Renal cortical epithelial cell (primary cell): ENCODE measurements around the gene PEAK3. TPM values are rescaled to one million over a fixed set of nuclear protein-coding genes. Genes with fewer than 3 reads are reported as not detected.

Experiments
- DNase-seq: peaks from one replicate; pipeline ENCODE4 v3.0.0-alpha.2; 2011; ENCODE audit warnings: low read depth
- total RNA-seq: library from RNA; depleted of rRNA; stranded (reverse); fragments of >200 nt; gene quantifications from 2 replicates; pipeline ENCODE4 v1.2.3, GENCODE V29; 2014

Gene PEAK3
- total RNA-seq, 1 donor from 2014 or later: 0.05 TPM

DNA sequence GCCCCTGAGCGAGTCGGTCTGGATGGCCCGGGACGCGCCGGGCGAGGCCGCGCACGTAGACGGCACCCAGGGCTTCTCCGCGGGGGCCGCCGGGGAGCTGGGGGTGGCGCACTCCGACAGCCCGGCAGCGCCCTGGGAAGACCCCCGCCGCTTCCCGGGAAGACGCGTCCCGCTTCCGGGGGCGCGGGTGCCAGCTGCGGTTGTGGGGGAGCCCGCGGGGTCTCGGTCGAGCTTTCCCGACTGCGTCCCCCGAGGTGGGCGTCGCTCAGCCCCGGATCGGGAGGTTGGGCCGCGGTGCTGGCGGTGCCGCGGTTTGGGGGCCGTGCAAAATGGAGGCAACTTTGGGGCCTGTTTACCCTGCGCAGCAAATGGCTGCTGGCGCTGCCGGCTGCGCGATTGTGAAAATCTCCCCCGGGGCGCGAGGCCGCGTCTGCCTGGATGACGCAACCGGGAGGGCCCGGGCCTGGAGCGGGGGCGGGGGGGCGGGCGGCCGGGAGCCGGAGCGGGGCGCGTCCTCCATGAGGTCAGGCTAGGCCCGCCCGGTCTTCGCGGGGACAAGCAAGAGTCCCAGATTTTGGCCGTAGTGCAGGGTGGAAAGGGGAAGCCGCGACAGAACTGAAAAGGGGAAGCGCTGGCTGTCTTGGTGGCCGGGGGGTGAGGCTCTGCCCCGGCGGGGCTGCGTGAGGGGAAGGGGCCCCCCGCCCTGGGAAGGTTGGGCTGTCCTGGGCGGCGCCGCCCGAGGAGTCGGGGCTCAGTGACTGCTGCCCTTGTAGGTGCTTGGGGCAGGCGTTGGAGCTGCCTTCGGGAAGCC is 11.3 kb downstream of the PEAK3 start:
- DNase-seq: peak; percentile 33

DNA sequence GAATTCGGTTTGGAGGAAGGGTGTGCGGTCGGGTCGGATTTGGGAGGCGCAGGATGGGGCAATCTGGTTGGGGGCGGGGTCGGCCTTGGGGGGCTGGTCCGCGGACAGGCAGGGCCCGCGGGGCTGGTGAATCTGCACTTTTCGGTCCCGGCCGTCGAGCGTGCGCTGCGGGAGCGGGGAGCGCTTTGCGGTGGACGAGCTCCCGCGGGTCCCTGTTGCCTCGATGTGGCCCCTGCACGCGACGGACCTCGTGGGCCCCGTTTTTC is 11.9 kb downstream of the PEAK3 start:
- DNase-seq: no peak

DNA sequence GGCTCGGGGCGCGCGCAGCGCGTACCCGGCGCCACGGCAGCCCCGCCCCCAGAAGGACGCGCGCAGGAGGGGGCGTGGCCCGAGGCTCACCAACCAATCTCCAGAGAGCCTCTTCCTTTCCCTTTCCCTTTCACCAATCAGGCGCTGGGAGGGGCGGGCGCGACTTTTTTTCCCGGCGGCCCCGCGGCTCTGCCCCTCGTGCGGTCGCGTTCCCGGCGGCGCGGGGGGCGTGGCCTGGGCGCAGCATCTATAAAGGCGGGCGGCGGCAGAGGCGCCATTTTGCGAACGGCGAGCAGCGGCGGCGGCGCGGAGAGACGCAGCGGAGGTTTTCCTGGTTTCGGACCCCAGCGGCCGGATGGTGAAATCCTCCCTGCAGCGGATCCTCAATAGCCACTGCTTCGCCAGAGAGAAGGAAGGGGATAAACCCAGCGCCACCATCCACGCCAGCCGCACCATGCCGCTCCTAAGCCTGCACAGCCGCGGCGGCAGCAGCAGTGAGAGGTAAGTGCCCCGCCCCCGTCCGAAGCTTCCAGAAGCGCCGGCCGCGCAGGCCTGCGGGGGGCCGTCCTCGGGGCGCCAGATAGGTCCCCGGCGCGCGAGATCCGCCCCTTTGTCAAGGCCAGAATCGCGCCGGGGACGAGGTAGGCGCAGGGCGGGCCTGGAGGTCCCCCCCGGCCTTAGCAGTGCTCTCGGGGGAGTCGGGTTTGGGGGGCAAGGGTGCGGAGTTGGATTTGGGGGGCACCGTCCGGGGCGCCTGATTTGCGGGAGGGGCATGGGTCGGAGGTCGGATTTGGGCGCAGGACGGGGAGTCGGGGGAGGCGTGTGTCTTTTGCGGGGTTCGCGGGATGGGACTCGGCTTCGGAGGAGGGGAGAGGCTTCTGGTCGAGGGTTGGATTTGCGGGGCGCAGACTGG is 12.5 kb downstream of the PEAK3 start:
- peak; percentile 79 for DNase-seq

DNA sequence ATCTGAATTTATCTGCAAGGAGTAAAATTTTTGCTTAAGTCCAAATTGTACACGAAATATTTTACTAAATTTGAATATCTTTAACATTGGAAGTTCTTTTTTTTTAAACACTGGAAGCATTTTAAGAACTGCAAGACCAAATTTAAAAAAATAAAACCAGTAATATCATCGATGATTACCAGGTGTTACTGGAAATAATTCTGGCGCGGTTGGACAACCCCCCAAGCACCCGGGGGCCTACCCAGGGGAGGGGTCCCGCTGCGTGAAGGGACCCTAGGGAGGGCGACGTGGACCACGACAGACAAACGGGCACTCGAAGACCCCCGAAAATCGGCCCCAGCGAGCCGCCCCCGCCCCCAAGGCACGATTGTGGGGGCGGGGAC is 13.1 kb downstream of the PEAK3 start:
- no peak for DNase-seq

DNA sequence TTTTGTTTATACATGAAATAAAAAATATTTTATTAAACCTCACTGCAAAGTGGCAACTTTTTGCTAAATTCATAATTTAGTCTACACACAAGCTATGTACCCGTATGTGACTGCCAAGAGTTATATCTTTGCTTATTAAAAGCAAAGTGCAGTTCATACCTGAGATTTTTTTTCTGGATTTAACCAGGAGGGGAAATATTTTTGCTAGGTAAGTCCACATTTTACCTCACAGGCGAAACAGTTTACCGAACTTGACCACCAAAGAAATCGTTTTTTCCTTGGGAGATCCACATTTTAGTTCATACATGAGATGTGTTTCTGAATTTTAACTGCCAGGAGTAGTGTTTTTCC is 13.5 kb downstream of the PEAK3 start:
- DNase-seq: no peak

DNA sequence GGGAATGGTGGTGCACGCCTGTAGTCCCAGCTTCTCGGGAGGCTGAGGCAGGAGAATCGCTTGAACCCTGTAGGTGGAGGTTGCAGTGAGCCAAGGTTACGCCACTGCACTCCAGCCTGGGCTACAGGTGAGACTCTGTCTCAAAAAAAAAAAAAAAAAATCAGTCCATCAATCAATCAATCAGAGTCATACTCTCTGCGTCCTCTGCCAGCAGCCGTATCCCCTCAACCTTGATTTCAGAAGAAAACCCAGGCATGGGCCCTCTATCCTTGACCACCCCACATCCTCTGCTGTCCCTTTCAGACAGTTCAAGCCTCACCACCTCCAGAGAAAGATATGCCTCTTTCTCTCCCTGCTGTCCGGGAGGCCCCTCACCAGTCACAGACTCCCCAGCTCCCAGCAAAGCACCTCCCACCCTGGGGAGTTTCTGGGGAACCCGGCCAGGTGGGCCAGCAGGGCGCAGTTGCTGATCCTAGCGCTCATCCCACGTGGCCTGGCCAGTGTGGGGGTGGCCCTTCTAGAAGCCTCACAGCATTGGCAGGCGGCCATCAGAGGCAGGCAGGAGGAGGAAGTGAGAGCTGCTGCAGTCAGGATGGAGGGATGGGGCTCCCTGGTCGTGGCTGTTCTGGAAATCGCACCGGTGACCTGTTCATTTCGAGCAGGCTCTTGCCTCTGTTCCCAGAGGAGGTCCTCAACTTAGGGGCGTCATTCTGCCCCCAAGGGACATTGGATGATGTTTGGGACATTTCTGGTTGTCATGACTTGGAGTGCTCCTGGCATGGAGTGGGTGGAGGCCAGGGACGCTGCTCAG is 15.6 kb downstream of the PEAK3 start:
- DNase-seq: peak; percentile 38

DNA sequence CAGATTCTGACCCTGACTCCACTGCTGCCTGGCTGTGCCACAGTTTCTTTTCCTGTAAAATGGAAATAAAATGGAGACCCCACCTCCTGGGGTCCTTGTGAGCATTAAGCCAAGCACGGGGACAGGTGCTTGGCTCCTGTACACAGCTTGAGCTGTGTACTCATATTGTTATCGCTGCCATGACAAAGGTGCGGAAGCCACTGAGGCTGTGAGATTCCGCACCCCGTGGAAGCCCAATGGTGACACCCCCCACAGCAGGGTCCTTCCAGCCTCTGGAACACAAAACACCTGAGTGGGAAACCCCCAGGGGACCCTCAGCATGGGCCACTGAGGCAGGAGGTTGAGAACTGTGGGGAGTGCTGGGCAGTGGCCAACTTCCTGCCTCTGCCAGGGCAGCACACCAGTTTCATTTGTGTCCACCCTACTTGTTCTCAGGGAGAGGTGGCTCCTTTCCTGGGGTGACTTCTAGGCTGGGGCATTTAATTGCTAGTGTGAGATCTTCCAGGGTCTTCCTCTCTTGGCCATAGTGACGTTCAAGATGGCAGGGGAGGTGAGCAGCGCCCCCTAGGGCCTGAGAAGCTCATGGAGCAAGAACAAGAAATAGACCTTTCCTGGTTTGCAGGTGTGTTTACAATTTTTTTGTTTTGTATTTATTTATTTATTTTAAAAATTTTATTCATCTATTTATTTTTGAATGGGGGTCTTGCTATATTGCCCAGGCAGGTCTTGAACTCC is 20.4 kb downstream of the PEAK3 start:
- no peak for DNase-seq

DNA sequence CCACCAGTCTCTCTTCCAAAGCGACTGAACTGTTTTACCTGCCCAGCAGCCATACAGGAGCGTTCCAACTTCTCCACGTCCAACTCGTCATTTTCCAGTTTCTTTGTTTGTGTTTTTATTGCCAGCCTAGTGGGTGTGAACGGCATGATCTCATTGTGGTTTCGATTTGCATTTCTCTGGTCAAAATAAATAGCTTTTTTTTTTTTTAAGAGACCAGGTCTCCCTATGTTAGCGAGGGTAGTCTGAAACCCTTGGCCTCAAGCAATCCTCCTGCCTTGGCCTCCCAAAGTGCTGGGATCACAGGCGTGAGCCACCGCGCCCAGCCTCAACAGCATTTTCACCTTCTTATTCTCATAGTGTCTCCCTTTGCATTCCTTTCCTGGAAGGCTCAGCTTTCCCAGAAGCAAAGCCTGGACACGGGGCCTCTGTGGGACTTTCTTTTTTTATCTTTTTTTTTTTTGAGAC is 21.6 kb downstream of the PEAK3 start:
- DNase-seq: peak; percentile 55

DNA sequence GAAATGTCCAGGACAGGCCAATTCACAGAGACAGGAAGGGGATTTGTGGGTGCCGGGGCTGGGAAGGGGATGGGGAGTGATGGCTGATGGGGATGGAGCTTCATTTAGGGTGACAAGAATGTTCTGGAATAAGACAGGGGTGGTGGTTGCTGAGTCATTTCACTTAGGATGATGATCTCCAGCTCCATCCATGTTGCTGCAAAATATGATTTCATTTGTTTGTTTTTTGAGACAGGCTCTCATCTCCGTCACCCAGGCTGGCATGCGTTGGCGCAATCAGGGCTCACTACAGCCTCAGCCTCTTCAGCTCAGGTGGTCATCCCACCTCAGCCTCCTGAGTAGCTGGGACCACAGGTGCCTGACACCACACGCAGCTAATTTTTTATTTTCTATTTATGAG is 22.6 kb downstream of the PEAK3 start:
- no peak for DNase-seq

DNA sequence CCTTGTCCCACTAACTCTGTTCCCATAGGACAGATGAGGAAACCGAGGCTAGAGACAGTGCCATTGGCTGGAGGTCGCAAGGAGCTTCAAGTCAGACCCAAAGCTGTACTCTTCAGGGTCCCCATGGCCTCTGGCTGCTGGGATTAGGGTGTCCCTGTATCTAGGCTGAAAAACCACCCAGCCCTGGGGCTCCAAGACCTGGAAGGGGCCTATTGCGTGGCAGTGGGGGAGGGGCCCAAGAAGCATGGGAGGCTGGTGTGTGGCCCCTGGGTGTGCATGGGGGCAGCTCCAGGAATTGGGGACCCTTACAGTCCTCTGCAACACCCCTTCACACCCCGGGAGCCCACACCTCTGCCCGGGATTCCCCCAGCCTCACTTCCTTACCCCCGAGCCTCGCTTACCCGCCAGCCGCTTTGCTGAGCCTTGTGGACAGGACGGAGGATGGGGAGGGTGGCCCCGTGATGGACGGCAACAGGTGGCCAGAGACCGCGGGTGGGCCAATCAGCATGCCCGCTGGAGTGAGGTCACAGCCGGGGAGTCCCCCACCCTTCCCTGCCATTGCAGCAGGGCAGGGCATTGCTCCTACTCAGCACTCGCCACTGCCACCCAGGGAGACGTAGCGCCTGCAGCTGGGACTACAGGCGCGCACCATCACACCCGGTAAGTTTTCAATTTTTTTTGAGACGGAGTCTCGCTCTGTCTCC is 25.8 kb downstream of the PEAK3 start, which contains the start of gene JSRP1:
JSRP1 (minus strand) TSS at position 436 of the 704 bp plus-strand sequence. CDS start 1,103 bp downstream, outside the sequence.
- no peak for DNase-seq

DNA sequence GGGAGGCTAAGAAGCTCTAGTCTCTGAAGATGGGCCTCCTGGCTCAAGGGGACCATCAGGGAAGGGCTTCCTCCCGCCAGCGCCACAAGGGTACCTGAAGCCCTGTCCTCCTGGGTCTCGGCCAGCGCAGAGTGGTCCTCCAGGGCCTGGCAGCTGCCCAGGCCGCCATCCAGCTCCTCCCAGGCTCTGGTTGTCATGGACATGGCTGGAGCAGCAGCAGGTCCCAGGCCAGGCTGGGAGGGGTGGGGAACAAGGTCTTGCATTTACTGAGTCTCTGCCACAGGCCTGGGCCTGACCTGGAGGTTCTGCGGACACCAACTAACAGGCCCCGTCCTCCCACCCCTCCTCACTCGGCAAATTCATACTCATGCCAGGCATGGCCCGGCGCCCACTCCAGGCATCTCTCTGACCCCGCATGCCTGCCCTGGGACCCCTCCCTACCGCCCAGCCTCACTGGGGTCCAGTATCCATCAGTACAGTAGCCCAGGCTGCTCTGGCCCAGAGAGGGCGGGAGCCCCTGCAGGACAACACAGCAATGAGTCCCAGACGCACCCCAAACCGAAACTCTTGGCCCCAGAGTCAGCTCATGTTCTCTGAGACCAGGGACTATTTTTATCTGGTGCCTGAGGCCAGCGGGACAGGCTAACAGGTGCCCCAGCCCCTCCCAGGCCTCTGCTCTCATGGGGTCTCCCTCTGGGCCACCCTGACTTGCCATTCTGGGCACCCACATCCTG is 26.7 kb downstream of the PEAK3 start:
- no peak for DNase-seq

DNA sequence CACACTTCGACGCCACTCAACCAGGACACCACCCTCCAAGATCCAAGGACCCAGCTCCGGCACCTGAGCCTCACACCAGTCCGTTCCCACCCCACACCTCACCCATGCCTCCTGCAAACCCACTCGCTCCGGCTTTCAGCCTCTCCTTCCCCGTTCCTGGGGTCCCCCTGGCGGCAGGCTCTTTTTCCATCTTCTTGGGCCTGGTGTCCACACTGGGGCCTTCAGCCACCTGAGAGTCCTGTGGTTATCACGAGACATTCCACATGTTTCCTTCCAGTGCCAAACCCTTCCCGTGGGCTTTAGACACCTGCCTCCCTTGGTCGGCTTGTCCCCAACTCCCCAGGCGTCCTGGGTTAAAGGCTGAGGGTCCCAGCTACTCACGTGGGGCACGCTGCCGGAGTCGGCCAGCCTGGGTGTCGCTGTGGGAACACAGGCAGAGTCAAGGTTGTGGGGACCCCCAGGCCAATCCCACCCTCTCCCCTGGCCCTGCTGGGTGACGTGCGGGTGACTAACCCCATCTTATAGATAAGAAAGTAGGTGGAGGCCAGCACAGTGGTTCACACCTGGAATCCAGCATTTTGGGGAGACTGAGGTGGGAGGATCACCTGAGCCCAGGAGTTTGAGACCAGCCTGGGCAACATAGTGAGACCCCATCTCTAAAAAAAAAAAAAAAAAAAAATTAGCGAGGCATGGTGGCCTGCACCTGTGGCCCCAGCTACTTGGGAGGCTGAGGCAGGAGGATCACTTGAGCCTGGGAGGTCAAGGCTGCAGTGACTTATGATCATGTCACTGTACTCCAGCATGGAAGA is 27.7 kb downstream of the PEAK3 start:
- no peak for DNase-seq

DNA sequence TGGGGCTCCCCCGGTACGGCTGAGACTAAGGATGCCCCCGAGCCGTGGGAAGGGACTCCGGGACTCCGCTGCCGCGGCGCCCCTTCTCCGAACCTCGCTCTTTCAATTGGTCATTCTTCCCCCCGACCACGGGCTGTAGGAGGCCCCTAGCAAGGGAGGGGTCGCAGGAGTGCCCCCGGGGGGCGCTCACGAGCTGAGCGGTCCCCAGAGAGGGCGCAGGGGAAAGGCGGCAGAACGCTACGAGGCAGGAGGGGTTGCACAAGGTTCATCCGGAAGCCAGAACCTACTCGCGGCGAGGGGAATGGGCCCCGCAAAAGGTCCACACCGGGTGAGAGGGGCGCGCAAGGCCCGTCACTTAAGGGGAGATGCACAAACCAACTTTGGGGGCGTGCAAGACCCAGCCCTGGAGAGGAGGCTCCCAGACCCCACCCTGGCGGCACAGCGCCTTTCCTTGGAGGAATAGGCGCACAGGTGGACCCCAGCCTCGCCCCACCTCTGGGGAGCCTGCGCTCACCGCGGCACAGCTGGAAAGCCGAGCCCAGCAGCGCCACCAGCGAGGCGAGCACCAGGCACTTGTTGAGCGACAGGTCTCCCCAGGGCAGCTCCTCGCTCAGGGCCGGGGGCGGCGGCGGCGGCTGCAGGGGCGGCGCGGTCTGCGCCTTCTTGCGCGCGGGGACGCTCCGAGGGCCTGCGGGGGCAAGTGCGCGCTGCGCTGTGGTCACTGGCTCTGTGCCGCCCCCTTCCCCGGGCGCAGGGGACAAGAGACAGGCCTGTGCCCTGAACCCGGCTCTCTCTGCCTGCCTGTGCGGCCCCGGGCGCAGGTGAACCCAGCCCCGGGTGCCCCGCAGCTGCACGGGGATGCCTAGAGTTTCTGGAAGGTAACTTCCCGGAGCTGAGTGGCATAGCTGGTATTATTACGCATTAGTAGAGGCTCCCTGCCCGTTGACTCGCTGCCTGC is 28.6 kb downstream of the PEAK3 start:
- DNase-seq: no peak

DNA sequence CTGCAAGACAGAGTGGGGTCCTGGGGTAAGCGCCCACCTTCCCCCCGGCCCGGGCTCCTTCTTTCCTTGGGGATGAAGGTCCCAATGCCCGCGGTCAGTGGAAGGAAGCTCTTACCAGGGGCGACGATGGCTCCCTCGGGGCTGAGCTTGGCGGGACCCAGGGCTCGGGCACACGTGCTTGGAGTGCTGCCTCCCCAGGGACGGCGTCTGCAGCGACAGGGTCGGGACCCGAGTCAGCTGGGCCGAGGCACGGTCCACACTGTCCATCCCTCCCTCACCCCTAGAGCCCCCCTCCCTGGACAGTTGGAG is 29.2 kb downstream of the PEAK3 start:
- no peak for DNase-seq

DNA sequence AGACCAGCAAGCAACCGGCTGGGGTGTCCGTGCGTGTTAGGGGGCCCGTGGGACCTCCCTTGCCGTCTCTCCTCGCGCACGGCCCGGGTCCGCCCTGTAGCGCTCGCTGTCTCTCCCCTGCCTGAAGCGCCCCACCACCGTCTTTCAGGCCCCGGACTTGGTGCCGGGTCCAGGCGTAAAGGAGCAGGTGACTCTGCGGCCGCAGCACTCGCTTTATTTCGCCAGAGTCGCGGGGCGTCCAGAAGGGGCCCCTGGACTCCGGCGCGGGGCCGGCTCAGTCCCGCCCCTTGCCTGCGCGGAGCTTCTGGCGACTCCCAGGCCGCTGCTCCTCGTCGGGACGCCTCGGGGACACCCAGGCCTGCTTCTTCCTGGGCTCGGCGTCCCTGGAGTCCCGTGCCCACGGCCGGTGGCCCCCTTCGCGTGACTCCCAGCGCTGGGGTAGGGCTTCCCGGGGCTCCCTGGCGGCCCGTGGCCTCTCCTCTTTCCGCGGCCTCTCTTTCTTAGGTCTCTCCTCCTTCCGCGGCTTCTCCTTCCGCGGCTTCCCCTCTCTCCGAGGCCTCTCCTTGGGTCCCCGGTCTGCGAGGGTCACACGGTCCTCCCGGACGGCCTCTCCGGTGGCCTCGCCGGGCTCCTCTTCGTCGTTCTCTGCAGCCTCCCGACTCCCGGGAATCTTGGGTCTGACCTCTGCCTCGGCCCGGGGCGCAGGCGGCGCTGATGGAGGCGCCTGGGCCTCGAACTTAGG is 29.7 kb downstream of the PEAK3 start:
- DNase-seq: no peak

DNA sequence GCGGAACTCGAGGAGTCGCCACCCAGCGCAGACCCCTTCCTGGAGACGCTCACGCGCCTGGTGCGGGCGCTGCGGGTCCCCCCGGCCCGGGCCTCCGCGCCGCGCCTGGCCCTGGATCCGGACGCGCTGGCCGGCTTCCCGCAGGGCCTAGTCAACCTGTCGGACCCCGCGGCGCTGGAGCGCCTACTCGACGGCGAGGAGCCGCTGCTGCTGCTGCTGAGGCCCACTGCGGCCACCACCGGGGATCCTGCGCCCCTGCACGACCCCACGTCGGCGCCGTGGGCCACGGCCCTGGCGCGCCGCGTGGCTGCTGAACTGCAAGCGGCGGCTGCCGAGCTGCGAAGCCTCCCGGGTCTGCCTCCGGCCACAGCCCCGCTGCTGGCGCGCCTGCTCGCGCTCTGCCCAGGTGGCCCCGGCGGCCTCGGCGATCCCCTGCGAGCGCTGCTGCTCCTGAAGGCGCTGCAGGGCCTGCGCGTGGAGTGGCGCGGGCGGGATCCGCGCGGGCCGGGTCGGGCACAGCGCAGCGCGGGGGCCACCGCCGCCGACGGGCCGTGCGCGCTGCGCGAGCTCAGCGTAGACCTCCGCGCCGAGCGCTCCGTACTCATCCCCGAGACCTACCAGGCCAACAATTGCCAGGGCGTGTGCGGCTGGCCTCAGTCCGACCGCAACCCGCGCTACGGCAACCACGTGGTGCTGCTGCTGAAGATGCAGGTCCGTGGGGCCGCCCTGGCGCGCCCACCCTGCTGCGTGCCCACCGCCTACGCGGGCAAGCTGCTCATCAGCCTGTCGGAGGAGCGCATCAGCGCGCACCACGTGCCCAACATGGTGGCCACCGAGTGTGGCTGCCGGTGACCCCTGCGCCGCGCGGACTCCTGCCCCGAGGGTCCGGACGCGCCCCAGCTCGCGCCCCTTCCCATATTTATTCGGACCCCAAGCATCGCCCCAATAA is 30.6 kb downstream of the PEAK3 start:
- no peak for DNase-seq

DNA sequence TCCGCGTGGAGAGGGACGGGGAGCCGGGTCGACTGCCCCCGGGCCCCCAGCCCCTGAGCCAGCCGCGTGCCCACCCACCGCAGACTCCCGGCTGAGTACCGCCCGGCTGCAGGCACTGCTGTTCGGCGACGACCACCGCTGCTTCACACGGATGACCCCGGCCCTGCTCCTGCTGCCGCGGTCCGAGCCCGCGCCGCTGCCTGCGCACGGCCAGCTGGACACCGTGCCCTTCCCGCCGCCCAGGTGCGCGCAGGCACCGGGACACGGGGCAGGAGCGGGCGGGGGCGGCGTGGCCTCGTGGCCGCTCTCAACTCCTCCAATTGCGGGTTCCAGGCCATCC is 31.2 kb downstream of the PEAK3 start:
- no peak for DNase-seq
